SU-DHL-6 (cell line): ENCODE results near the gene SNRPB2.

Experiments
- EZH2phosphoT487 ChIP-seq: fragments of 200-600 bp; sonication (generic), shearing (Covaris generic); conservative IDR thresholded peaks from 2 replicates; pipeline ENCODE4 v1.6.1; 2018; ENCODE audit warnings: mild to moderate bottlenecking, antibody characterized with exemption, low read length, moderate library complexity, mixed read lengths
- TF ChIP-seq, protein P1 (sequence below): fragments of 200-600 bp; sonication (generic); IDR thresholded peaks from one replicate; pipeline ENCODE4 v1.5.1; 2017; ENCODE audit warnings: antibody characterized with exemption, mild to moderate bottlenecking, low read length, moderate library complexity; ENCODE audit not compliant: insufficient read depth, poor library complexity, severe bottlenecking

GRCh38 chr20:16752082-16752481, 22.3 kb downstream of the SNRPB2 start:
- no peak for TF ChIP-seq EZH2phosphoT487
- TF ChIP-seq, protein P1, sequence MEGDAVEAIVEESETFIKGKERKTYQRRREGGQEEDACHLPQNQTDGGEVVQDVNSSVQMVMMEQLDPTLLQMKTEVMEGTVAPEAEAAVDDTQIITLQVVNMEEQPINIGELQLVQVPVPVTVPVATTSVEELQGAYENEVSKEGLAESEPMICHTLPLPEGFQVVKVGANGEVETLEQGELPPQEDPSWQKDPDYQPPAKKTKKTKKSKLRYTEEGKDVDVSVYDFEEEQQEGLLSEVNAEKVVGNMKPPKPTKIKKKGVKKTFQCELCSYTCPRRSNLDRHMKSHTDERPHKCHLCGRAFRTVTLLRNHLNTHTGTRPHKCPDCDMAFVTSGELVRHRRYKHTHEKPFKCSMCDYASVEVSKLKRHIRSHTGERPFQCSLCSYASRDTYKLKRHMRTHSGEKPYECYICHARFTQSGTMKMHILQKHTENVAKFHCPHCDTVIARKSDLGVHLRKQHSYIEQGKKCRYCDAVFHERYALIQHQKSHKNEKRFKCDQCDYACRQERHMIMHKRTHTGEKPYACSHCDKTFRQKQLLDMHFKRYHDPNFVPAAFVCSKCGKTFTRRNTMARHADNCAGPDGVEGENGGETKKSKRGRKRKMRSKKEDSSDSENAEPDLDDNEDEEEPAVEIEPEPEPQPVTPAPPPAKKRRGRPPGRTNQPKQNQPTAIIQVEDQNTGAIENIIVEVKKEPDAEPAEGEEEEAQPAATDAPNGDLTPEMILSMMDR = no peak
